A204.1 (cell line): ENCODE data around the gene UNC5B.
"Not testable (repeated sequence)": the region's sequence is repeated elsewhere in the genome, so short reads cannot be mapped to it uniquely, and the experiment has no call there.

Experiments used
- FAIRE-seq: peaks from 2 replicates; lab custom pipeline; 2012; peaks lifted over from hg19 to GRCh38; lab: Jason Lieb, UNC

Gene UNC5B

DNA sequence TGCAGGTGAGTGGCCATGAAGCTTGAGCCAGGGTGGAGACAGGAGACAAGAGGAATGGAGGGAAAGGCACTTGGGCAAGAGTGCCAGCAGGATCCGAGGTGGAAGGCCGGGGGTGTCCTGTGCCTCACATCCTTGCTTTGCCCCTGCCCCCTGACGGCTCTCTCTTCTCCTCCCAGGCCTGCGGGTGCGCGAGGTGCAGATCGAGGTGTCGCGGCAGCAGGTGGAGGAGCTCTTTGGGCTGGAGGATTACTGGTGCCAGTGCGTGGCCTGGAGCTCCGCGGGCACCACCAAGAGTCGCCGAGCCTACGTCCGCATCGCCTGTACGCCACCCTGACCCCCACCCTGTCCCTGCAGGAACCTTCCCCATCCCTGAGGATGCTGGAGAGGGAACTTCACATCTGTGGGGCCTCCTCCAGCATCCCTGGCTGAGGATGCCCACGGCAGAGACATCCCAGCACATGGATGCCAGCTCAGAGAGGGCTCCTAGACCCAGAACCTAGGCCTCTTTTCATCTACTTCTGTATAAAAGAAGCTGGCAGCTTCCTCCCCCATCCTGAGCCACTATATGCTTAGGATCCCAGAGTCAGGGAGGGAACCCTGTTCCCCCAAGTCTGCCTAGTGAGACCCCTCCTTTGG lies 72.3 kb downstream of the UNC5B start:
- no peak for FAIRE-seq

DNA sequence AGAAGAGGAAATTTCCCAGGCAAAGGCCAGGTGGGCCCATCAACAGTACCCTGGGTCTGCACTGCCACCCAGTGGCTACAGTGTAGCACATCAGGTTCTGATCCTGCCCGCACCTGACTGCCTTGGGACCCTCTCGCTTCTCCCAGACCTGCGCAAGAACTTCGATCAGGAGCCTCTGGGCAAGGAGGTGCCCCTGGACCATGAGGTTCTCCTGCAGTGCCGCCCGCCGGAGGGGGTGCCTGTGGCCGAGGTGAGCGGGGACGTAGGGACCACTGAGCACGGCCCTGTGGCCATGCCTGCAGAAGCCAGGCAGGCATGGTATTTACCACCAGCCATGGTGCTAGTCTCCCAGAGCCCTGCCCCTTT lies 72.8 kb downstream of the UNC5B start:
- FAIRE-seq: no peak

DNA sequence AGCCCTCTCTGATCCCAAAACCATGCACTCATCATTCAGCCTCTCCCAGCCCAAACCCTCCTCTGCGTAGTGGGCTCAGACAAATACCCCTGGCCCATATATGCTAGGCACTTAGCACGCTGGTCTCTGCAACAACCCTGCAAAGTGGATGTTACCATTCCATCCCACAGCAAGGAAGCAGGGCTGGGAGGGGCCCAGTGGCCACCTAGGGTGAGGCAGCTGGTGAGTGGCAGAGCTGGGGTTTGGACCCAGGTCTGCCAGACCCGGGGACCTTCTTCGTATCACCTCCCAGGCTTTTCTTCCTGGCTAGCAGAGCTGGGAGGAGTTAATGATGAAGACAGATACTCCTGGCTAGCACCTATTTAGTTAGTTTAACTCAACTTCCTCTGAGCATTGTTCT lies 73.6 kb downstream of the UNC5B start:
- no peak for FAIRE-seq

DNA sequence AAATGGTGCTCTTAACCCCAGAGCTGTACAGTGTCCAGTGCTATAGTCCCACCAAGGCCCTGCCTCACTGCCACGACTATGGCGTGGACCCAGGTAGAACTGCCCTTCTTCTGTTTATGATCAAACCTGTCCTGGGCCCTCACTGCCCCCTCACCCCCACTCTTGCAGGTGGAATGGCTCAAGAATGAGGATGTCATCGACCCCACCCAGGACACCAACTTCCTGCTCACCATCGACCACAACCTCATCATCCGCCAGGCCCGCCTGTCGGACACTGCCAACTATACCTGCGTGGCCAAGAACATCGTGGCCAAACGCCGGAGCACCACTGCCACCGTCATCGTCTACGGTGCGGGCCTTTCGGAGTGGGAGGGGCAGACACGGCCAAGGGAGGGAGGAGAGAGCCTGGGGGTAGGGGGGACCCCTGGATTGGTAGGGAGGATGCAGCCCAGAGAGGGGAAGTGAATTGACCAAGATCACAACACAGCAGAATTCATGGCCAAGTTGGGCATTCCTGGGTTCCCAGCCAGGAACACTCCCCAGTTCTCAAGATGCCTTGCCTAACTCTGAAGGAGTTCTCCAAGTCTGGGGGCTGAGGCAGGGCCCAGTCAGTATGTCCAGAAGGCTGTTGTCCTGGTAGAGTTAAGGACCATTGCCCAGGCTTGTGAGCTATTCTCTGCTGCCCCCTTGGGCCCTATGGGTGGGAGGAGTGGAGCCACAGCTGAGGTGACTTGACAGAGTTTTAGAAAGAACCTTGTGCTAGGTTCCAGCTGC lies 74.3 kb downstream of the UNC5B start:
- no peak for FAIRE-seq

DNA sequence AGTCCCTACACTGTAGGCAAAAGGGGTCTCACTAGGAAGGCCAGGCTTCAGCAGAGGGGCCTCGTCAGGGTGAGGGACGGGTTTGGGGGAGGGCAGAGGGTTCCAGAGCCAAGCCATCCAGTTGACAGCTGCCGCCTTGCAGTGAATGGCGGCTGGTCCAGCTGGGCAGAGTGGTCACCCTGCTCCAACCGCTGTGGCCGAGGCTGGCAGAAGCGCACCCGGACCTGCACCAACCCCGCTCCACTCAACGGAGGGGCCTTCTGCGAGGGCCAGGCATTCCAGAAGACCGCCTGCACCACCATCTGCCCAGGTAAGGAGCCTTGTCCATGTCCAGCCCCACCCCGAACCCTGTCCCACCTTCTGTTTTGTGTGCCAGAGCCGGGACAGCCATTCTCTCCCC lies 75.1 kb downstream of the UNC5B start:
- no peak for FAIRE-seq

DNA sequence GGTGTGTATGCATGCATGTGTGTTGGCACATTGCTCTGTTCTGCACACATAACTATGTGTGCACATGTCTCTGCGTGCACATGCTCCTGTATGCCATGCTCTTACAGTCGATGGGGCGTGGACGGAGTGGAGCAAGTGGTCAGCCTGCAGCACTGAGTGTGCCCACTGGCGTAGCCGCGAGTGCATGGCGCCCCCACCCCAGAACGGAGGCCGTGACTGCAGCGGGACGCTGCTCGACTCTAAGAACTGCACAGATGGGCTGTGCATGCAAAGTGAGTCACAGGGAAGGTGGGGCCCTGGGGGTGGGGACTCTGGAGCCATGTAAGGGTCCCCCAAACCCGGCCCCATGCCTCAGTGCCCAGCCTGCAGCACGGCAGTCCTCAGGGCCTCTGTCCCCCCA lies 76.1 kb downstream of the UNC5B start:
- no peak for FAIRE-seq

DNA sequence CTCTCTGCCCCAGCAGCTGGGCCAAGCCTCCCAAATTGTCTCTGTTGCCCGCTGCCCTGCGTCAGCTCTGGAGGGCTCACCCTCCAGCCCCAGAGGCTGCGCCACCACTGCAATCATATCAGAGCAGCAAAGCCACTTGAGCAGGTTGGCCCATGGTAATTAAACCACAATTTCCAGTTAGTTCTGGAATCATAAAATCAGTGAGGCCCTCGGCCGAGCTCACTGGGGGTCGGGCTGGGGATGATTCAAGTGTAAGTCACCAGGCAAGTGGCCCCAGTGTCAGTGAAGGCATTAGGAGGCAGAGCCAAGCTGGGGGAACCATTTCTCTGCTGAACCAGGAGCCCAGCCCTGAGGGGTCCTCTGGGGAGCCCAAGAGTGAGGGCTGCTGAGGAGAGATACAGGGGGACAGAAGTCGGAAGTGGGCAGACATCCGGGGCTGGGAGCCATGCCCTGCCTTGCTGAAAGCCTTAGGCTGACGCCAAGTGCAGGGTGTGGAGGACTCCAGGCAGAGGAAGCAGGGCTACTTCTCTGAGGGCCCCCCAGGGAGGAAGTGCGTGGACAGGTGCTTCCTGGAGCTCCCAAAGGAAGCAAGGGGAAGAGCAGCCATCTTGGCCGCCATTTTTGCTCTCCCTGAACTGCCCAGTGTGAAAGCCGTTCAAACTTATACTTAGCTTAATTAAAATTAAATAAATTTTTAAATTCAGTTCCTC lies 77.2 kb downstream of the UNC5B start:
- no peak for FAIRE-seq

DNA sequence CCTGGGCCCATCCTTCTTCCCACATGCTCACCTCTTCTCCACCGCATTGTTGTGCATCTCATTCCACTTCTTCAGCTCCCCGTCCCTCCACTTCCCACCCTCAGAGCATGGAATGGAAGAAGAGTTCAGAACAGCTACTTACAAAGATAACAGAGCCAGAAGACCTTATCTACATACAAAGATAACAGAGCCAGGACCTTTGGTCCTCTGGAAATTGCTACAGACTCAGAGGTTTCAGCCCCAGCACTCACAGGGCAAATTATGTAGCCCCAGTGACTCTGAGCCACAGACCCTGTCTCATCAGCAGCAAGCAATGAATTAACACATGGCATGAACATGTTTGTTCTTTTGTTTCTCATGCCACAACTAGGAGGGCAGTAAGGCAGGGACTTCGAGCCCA lies 78.0 kb downstream of the UNC5B start:
- no peak for FAIRE-seq

DNA sequence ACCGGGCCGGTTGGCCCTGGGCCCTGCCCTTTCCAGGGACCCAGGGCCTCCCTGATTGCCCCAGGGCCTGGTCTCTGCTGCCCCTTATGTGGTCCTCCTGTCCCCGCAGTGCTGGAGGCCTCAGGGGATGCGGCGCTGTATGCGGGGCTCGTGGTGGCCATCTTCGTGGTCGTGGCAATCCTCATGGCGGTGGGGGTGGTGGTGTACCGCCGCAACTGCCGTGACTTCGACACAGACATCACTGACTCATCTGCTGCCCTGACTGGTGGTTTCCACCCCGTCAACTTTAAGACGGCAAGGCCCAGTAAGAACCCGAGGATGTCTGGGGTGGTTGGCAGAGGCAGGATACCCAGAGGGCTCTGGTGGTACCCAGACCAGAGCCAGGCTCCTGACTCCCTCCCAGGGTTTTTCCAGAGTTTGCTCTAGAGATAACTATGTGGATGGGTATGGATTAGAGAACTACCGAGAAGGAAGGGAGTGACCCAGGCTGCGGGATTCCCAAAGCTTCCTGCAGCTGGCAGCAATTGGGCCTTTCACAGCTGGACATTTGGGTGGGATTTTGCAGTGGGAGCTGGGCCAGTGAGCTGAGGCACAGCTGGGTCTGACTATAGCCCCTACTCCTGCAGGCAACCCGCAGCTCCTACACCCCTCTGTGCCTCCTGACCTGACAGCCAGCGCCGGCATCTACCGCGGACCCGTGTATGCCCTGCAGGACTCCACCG lies 78.6 kb downstream of the UNC5B start:
- FAIRE-seq: no peak

DNA sequence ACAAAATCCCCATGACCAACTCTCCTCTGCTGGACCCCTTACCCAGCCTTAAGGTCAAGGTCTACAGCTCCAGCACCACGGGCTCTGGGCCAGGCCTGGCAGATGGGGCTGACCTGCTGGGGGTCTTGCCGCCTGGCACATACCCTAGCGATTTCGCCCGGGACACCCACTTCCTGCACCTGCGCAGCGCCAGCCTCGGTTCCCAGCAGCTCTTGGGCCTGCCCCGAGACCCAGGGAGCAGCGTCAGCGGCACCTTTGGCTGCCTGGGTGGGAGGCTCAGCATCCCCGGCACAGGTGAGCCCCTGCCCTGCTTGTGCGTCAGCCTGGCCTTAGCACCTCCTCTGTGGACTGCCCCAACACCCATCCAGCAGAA lies 79.1 kb downstream of the UNC5B start:
- no peak for FAIRE-seq

DNA sequence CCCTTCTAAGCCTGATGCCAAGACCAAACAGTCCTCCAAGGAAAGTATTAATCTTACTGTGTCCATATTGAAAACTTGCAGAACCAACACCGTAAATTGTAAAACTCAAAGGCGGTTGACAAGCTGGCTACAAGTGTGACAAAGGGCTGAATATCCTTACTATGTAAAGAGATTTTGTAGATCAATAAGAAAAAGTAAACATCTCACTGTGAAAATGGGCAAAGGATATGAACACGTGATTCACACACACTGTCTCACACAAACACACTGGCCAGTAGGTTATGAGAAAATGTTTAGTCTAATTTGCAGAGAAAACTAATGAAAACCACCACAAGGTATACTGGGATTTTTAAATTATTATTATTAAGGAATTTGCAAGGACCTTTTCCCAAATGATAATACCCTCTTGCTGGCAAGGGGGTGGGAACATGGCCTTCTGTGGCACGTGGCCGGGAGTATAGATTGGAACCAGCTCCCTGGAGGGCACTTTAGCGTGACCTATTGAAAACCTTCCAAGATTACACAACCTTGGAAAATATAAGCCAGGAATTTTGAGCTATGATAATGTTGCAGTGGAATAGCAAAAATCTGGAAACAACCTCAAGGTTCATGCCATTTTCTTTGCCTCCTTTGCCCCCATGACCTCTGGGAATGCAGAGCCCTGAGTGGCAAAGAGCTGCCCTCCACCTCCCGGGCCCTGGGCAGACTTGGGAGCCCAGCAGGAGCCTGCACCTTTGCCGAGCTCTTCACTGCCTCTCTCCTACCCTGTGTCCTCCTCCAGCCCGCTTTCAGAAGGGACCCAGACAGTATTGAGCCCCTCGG lies 80.5 kb downstream of the UNC5B start:
- no peak for FAIRE-seq

DNA sequence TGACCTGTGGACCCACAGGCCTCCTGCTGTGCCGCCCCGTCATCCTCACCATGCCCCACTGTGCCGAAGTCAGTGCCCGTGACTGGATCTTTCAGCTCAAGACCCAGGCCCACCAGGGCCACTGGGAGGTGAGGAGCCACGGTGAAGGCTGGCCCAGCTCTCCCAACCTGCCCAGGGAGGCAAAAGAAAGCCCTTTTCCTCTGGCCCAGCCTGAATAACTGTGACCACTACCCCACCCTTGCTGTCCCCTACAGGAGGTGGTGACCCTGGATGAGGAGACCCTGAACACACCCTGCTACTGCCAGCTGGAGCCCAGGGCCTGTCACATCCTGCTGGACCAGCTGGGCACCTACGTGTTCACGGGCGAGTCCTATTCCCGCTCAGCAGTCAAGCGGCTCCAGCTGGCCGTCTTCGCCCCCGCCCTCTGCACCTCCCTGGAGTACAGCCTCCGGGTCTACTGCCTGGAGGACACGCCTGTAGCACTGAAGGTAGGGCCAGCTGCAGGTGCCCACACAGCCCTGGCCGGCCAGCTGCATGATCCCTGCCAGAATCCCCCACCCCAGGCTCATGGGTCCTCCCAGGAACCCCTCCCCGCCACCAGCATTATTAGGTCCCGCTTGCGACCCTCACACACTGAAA lies 81.2 kb downstream of the UNC5B start:
- no peak for FAIRE-seq

DNA sequence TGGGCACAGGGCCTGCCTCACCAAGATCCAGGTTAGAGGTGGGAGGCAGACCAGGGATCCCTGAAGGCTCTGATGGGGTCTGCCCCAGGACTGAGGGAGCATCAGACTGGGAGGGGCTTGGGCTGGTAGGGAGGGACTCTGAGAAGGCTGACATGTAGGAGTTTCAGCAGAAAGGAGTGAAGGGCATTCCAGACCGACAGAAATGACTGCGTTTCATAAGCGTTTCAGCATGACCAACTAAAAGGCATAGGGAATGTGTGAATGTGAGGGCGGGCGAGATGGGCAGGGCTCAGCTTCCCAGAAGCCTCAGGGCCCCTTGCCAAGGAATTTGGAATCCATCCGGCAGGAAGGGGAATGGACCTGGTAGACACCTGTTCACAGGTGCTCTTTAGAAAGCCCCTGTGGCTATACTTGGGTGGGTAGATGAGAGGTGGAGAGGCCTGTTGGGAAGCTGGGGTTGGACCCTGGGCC lies 81.8 kb downstream of the UNC5B start:
- no peak for FAIRE-seq

DNA sequence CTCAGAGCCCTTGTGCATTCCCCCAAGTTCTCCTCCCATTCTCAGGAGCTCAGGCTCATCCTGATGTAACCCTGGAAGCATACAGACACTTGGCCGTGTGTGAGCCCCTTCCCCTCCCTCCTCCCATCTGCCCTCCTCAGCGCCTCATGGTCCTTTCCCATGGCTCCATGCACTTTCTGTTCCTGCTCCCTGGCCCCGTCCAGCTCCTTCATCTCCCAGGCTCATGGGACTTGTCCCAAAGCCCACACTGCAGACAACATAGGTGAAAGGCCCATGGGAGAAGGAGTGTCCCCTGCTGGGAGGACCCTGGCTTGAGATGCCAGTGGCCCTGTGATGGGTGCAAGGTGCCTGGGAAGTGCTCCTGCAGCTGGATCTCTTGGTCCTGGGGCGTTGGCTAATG lies 82.5 kb downstream of the UNC5B start:
- FAIRE-seq: no peak

DNA sequence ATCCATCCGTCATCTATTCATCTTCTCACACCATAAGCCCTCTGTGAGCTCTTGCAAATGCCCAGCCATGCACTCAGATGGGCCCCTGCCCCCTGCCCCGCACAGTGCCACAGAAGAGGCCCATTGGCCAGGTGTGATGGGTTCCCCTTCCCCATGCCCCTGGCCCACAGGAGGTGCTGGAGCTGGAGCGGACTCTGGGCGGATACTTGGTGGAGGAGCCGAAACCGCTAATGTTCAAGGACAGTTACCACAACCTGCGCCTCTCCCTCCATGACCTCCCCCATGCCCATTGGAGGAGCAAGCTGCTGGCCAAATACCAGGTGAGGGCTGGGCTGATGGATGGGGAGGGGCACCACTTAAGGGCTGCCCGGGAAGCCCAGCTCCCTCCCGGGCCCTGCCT lies 83.3 kb downstream of the UNC5B start:
- FAIRE-seq: no peak

DNA sequence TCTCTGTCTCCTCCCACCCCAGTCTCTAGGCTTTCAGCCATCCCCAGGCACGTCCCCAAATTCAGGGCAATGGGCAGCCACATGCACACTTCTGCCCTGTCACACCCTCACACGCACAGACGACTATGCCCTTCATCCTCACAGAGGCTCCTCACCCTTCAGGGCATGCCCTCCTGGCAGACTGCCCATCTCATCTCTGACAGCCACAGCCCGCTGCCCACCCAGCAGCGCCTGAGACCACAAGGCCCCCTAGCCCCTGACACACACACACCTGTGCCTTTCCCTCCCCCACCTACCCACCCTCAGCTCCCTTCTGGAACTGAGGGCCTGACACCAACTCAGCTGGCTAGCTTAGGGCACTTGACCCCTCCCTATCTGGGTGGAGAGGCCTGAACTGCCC lies 83.7 kb downstream of the UNC5B start:
- no peak for FAIRE-seq

DNA sequence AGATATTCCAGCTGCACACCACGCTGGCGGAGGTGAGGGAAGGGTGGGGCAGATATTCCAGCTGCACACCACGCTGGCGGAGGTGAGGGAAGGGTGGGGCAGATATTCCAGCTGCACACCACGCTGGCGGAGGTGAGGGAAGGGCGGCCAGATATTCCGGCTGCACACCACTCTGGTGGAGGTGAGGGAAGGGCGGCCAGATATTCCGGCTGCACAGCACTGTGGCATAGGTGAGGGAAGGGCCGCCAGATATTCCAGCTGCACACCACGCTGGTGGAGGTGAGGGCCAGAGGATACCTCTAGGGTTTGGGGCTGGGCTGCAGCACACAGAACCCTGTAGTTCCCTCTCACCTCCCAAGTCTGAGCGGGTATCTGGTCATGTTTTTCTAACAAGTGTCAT lies 84.4 kb downstream of the UNC5B start:
- not testable (repeated sequence) for FAIRE-seq

DNA sequence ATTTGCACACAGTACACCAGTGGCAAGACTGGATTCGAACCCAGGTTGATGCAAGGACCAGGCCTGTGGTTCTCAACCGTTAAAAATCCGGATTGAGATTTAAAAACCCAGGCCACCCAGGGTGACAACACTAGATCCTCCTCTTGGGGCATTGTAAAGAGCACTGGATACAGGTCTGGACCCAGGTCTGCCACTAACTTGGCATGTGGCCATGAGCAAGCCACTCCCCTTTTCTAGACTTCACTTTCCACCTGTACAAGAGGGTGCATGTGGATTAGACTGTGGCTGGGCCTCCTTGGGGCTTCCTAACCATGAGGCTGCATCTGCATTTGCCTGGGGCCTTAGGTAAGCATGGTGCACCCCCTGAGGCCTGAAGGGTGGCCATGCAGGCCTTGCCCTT lies 85.0 kb downstream of the UNC5B start:
- no peak for FAIRE-seq

DNA sequence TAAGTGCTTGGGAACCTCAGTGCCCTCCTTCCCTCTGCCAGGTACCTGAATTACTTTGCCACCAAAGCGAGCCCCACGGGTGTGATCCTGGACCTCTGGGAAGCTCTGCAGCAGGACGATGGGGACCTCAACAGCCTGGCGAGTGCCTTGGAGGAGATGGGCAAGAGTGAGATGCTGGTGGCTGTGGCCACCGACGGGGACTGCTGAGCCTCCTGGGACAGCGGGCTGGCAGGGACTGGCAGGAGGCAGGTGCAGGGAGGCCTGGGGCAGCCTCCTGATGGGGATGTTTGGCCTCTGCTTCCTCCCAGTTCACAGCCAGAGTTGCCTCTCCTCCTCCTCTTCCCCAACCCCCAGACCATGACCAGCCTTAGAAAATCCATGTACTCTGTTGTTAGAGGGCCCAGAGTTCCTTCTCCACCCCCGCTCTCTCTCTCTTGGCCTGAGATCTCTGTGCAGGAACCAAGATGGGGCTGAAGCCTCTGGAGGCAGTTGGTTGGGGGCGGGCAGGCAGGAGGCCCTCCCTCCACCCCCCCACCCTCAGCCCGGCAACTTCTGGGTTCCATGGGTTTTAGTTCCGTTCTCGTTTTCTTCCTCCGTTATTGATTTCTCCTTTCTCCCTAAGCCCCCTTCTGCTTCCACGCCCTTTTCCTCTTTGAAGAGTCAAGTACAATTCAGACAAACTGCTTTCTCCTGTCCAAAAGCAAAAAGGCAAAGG lies 86.9 kb downstream of the UNC5B start:
- no peak for FAIRE-seq

DNA sequence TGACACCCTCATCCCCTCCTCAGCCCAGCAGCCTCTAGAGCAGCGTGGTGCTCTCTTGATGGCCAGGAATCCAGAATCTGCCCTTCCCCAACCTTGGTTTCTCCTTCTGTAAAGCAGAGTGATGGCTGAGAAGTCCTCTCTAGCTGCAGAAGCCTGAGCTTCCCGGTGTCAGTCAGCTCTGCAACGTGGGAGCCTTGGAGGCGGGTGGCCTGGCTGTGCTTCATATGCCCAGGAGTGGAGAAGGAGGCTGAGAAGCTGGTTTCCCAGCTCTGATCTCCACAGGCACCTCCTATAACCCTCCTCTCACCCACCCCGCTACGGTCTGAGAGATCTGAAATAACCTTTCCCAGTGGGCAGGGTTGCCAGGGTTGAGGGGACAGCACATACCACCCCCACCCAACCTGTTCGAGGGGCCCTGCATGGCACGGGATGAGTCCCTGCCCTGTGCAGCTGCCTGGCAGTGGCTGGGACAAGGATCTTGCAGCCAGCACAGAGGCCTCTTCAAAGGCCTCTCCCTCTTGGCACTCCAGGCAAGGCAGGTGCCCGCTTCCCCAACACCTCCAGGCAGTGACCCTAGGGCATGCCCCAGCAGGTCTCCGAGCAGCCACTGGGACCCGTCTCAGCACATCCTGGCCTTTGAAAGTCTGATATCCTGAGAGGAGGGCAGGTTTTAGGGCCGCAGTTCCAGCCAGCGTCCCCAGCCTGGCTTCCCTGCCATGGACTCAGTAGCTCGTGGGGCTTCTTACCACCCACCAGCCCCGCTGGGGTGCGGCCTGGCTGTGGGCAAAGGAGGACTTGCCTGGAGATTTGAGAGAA lies 88.4 kb downstream of the UNC5B start:
- no peak for FAIRE-seq
